GM21515 (cell line): Measurements from ENCODE around the gene BTBD19.
"Not testable (repeated sequence)": the region's sequence is repeated elsewhere in the genome, so short reads cannot be mapped to it uniquely, and the experiment has no call there.

Experiments
- ATAC-seq: cut with Tn5 transposase; IDR thresholded peaks from one replicate; pipeline ENCODE4 v1.9.1; 2021; ENCODE audit not compliant: unreplicated experiment

BTBD19 gene

GRCh38 chr1:44828003-44828651 is 19.8 kb downstream of the BTBD19 start:
- no peak for ATAC-seq

GRCh38 chr1:44828841-44829440 is 20.6 kb downstream of the BTBD19 start:
- no peak for ATAC-seq

GRCh38 chr1:44829506-44830384 is 21.4 kb downstream of the BTBD19 start:
- ATAC-seq: no peak

- no peak for ATAC-seq
Measured at GRCh38 chr1:44830900-44831304, 22.6 kb downstream of the BTBD19 start.

- ATAC-seq: no peak
Measured at GRCh38 chr1:44831516-44831915, 23.2 kb downstream of the BTBD19 start.

GRCh38 chr1:44832056-44832705 is 23.9 kb downstream of the BTBD19 start:
- ATAC-seq: no peak

- ATAC-seq: no peak
Measured at GRCh38 chr1:44834328-44834727, 26.0 kb downstream of the BTBD19 start.

- no peak for ATAC-seq
Measured at GRCh38 chr1:44835738-44836675, 27.7 kb downstream of the BTBD19 start.

- ATAC-seq: not testable (repeated sequence)
Measured at GRCh38 chr1:44838294-44838693, 30.0 kb downstream of the BTBD19 start.

- ATAC-seq: no peak
Measured at GRCh38 chr1:44839576-44839975, 31.3 kb downstream of the BTBD19 start.

GRCh38 chr1:44842486-44842861 is 34.2 kb downstream of the BTBD19 start:
- ATAC-seq: no peak

GRCh38 chr1:44842862-44843655 is 34.7 kb downstream of the BTBD19 start, which contains the start of gene PTCH2:
TSS of gene PTCH2 (minus strand) at chr1:44843253. CDS start at chr1:44842932, 321 bp downstream.
- ATAC-seq: no peak

- no peak for ATAC-seq
Measured at GRCh38 chr1:44846985-44847384, 38.7 kb downstream of the BTBD19 start.

- ATAC-seq: no peak
Measured at GRCh38 chr1:44847845-44848244, 39.5 kb downstream of the BTBD19 start.

GRCh38 chr1:44848456-44849181 is 40.3 kb downstream of the BTBD19 start:
- no peak for ATAC-seq

- ATAC-seq: no peak
Measured at GRCh38 chr1:44849575-44850132, 41.3 kb downstream of the BTBD19 start.

GRCh38 chr1:44851308-44851707 is 43.0 kb downstream of the BTBD19 start:
- no peak for ATAC-seq

- no peak for ATAC-seq
Measured at GRCh38 chr1:44853201-44853600, 44.9 kb downstream of the BTBD19 start.
